HG03439 (cell line): Measurements from ENCODE around the gene UBE2D2.
"Not testable (repeated sequence)": the region's sequence is repeated elsewhere in the genome, so short reads cannot be mapped to it uniquely, and the experiment has no call there.

Experiments
- ATAC-seq: cut with Tn5 transposase; IDR thresholded peaks from one replicate; pipeline ENCODE4 v1.9.1; 2021; ENCODE audit warnings: mild to moderate bottlenecking, moderate library complexity; ENCODE audit not compliant: unreplicated experiment

The UBE2D2 gene

DNA sequence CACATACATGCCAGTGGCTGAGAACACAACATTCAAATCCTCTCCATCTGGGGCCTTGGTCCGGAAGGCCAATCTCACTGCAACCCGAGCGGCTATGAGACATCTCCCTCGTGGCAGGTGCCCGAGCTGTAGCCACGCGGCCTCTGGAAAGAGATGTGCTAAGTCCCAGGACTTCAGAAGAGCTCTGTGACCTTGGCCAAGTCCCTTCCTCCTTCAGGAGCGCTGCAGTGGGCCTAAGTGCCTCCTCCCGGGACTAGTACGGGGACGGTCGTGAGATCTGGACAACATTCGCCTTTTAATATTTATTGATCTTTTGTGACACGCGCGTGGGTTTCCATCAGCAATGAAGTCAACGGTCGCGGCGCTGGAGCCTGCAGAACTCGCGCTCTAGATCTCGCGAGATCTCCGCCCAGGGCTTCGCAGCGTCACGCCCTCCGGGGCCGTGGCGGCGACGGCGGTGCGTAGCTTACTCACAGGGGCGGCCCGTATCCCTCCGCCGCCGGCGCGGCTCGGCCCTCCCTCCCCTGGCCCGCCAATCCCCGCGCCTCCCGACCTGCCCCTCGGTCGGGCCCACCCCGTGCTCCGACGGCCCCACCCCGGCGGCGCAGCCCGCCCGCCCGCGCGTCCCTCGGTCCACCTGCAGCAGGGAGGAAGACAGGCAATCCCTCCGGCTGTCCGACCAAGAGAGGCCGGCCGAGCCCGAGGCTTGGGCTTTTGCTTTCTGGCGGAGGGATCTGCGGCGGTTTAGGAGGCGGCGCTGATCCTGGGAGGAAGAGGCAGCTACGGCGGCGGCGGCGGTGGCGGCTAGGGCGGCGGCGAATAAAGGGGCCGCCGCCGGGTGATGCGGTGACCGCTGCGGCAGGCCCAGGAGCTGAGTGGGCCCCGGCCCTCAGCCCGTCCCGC, at the start of gene UBE2D2:
UBE2D2 (plus strand) TSS at position 588 of the 903 bp plus-strand sequence. CDS start 453 bp downstream, outside the sequence.
- peak; percentile 75 for ATAC-seq

DNA sequence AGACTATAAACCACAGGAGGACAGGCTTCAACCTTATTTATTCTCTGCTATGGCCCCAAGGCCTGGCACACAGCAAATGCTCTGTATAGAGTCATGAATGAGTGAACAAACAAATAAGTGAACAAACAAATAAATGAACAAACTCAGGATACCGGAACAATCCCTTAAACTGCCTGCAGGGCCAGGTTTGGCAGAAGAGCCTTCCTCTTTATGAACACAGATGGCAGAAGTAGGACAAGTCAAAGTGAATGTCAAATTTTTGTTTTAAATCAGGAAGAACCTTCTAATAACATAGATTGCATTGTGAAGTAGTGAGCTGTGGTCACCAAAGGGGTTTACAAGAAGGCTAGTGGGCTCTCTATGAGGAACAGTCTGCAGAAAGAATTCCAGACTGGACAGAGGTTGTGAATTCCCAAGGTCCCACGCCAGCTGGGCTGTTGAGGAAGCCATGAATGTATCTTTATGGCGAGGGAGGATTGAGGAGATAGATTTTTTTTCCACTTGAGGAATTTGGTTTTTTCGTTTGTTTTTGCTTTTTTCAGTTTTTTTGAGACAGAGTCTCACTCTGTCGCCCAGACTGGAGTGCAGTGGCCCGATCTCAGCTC, 48.3 kb upstream of the UBE2D2 start:
- no peak for ATAC-seq

DNA sequence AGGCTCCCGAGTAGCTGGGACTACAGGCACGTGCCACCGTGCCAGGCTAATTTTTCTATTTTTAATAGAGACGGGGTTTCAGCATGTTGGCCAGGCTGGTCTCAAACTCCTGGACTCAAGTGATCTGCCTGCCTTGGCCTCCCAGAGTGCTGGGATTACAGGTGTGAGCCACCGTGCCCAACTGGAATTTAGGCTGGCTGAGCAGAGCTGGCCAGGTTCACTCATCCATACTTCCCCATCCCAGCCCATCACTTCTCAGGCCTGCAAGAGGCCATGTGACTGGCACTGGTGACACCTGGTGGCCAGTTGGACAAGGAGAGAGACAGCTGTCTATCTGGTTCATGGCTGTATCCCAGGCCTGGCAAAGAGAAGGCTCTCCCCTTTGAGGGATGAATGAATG, 47.7 kb upstream of the UBE2D2 start:
- not testable (repeated sequence) for ATAC-seq

DNA sequence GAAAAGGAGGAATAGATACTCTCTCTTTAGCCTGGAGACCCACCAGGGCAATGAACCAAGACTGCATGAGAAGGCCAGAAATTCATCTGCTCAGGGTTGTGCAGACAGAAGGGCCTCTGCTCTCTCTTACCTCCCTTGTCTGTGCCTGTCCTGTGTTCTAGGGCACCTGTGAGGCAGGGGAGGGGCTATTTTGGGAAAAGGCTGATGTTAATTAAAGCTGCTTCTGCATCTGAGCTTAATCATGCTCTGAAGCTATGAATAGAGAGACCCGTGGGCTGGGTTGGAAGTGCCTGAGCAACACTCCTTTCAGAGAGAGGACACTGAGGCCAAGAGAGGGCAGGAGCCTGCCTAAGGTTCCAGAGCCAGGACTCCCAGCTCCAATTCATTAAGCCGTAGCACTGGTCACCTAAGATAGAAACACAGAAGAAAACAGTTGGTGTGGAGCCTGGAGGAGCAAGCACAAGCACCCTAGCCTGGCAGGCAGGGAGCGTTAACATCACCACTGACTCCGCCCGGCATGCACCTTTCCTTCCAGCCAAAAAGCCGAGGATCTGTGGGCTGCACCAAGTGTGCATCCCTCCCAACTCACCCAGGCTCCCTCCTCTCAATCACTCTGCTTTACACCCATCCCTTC, 47.2 kb upstream of the UBE2D2 start:
- ATAC-seq = no peak

DNA sequence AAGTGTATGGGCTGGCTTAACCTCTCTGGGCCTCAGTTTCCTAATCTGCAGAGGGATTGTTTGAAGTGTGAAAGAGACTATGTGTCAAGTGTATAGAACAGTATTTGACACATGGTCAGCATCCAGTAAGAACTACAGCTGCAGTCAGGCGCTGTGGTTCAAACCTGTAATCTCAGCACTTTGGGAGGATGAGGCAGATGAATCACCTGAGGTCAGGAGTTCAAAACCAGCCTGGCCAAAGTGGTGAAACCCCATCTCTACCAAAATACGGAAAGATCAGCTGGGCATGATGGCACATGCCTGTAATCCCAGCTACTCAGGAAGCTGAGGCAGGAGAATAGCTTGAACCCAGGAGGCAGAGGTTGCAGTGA, 46.7 kb upstream of the UBE2D2 start:
- no peak for ATAC-seq

DNA sequence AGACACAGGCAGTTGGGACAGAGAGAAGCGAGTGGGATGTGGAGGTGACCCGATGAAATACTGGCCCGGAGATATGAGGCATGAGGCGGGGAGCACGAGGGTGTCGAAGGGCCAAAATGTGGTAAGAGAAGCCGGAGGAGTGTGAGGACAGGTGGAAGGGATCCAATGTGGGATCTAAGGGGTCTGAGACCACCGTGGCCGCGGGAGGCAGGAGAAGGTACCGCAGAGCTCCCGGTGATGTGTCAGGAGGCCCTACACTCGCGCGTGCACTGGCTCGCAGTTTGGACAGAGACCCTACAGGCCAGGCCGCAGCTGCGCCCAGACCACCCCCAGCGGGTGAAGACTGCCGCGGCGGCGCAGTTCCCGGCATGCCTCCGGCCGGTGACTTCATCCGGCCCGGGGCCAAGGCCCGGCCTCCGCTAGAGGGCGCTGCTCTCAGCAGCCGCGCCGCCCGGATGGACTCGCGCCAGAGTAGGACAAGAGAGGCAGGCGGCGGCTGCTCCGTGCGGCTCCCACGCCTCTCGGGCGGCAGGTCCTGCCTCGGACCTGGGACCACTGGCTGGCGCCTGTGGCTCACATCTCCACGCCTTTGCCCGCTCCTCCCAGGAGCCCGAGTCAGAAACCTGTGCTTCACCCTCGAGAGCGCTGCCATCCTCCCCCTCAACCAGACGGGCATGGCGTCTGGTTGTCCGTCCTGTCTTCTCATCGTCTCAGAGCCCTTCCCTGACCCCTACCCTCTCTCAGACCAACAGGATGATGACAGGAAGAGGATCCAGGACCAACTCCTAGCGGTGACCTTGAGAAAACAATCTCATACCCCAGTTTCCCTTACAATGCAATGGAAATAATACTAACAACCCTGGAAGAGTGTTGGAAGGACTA, 43.2 kb upstream of the UBE2D2 start:
- peak; percentile 93 for ATAC-seq

DNA sequence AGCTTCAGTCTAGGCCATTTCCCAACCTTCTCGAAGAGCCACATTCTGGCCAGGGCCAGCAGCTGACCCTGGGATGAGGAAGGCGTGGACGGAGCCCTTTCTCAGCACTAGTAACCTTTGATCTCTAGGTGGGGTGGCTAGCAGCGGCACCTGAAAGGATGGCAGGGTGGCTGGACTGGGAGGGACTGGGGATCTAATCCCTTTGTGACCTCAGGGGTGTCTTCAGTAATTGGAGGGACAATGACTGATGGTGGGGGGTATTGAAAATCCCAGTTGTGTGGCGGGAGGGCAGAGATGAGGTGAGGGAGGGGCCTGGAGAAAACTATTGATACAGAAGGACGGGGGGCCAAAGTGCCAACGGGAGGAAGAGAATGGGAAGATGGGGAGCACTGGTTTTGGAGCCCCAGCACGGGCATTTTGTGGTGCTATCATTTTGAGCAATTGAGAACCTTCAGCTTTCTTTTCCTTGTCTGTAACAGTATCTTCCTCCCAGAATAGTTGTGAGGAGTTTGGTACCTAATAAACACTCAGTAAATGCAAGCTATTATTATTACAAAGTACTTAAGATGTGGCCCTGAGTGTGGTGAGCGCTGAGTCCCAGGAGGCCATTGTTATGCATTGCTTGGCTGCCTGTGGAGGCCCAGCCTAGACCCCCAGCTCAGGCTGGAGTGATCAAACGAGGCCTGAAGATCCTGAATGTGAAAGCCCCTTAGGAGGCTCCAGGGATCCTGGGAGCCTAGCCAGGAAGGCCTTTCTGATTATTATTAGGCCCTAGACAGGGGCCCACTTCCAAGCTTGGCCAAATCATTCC, 37.3 kb upstream of the UBE2D2 start:
- ATAC-seq = no peak

DNA sequence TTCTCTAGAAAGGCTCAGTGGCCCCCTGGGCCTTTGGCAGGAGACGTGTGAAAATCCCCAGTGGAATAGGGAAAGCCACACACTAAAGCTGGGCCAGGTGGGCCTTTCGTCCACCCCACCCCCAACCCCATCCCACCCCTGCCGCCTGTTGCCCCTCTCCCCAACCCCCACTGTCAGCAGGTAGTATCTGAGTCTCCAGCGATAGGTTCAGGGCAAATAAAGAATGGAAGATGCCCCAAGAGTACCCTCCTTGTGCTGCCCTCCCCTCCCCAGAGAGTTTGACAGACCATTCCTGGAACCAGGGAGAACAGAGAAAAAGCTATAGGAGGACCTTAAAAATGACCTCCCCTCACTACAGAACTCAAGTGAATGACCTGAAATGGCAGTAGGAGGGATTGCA, 36.7 kb upstream of the UBE2D2 start:
- no peak for ATAC-seq

DNA sequence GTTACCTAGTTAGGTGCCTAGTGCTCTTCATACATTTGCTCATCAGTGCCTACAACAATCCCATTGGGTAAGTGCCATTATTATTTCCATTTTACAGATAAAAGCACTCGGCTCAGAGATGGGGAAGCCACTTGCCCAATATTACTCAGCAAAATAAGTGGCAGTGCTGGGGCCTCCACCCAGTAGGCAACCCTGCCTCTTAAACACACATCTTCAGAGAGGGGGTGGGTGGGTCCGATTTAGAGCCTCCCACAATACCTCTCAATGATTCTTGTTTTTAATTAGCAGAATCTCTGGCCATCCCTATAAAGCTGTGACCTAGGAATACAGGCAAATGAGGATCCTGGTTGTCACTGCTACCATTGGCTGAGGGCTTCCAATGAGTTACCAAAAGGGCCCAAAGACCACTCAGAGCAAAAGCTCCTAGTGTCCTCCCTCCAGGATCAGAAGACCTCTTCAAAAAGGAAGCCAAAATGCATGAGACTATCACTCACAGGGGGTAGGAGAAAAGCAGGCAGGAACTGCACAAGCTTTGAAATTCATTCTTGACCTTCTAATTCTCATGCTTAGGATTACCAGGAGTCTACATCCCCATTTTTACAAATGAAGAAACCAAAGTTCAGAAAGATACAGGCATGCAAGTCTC, 36.1 kb upstream of the UBE2D2 start:
- ATAC-seq = no peak

DNA sequence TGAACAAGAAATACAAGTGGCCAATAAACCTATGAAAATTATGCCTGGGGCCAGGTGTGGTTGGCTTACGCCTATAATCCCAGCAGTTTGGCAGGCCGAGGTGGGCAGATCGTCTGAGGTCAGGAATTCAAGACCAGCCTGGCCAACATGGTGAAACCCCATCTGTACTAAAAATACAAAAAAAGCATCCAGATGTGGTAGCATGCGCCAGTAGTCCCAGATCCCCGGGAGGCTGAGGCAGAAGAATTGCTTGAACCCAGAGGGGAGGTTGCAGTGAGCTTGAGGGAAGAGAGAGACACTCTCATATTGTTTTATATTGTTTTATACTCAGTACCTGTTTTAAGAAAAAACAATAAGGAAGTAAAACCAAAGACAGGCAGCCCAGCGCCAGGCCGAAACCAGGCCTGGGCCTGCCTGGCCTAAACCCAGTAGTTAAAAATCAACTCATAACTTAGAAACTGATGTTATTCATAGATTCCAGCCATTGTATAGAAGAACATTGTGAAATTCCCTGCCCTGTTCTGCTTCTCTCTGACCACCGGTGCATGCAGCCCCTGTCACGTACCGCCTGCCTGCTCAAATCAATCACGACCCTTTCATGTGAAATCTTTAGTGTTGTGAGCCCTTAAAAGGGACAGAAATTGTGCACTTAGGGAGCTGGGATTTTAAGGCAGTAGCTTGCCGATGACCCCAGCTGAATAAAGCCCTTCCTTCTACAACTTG, 35.4 kb upstream of the UBE2D2 start:
- ATAC-seq = not testable (repeated sequence)

DNA sequence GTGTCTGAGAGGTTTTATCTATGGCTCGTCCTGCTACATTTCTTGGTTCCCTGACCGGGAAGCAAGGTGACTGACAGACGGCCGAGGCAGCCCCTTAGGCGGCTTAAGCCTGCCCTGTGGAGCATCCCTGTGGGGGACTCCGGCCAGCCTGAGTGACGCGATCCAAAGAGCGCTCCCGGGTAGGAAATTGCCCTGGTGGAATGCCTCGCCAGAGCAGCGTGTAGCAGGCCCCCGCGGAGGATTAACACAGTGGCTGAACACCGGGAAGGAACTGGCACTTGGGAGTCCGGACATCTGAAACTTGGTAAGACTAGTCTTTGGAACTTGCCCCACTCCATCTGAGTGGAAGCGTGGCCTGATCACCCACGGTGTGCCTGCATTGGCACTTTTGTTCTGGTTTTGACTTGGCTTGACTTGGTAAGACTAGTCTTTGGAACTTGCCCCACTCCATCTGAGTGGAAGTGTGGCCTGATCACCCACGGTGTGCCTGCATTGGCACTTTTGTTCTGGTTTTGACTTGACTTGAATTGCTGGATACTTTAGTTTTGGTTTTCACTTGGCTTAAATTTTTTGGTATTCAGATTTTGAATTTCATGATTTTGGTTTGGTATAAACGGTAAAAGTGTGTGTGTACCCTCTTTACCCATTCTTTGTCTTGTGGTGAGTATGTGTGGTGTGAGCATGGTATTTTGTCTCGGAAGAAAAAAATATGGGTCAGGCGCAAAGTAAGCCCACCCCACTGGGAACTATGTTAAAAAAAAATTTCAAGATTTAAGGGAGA, 34.6 kb upstream of the UBE2D2 start:
- ATAC-seq = not testable (repeated sequence)

DNA sequence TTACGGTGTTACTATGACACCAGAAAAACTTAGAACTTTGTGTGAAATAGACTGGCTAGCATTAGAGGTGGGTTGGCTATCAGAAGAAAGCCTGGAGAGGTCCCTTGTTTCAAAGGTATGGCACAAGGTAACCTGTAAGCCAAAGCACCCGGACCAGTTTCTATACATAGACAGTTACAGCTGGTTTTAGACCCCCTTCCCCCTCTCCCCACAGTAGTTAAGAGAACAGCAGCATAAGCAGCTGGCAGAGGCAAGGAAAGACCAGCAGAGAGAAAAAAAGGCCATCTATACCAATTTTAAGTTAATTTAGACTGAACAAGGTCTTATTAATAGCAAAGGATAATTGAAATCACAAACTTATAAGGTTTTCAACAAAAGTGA, 34.1 kb upstream of the UBE2D2 start:
- not testable (repeated sequence) for ATAC-seq

DNA sequence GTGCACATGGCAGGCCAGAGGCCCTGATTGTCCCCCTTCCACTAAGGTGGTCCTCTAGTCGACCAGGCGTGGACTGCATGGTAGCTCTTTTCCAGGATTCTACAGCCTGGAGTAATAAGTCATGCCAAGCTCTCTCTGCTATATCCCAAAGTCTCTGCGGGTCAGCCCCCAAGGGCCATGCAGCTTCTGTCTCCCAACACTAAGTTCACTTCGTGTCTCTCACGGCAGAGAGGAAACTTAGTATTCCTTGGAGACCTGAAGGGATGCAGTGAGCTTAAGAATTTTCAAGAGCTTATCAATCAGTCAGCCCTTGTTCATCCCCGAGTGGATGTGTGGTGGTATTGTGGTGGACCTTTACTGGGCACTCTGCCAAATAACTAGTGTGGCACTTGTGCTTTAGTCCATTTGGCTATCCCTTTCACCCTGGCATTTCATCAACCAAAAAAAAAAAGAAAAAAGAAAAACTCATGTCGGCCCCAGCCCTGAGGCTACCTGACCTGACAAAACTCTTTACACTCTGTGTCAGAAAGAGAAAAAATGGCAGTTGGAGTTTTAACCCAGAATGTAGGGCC, 33.2 kb upstream of the UBE2D2 start:
- not testable (repeated sequence) for ATAC-seq

DNA sequence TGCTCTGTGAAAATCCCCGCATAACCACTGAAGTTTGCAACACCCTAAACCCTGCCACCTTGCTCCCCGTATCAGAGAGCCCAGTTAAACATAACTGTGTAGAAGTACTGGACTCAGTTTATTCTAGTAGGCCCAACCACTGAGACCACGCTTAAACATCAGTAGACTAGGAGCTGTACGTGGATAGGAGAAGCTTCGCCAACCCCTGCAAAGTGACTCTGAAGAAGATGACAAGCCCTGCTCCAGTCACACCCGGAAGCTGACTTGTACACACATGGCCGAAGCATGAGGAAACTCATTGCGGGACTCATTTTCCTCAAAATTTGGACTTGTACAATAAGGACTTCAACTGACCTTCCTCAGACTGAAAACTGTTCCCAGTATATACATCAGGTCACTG, 32.4 kb upstream of the UBE2D2 start:
- ATAC-seq = not testable (repeated sequence)

DNA sequence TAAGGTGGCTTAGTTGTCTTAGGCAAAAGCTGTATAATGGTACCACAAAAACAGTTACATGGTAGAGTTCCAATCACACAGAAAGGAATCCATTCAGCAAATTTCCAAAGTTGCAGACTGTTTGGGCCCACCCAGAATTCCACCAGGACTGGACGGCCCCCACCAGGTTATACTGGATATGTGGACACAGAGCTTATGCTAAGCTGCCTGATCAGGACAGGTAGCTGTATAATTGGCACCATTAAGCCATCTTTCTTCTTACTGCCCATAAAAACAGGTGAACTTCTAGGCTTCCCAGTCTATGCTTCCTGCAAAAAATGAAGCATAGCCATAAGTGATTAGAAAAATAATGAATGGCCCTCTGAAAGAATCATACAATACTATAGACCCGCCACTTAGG, 31.1 kb upstream of the UBE2D2 start:
- ATAC-seq = not testable (repeated sequence)

DNA sequence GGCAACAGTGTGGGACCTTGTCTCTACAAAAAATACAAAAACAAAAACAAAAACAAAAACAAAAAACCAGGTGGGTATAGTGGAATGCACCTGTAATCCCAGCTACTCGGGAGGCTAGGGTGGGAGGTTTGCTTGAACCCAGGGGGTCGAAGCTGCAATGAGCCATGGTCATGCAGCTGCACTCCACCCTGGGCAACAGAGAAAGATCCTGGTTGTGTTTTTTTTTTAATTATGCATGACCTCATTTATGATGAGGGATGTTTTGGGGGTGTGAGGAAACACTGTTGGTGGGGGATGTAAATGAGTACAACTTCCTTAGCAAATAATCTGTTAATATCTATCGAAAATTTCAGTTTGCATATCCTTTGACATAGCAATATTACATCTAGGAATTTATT, 29.4 kb upstream of the UBE2D2 start:
- ATAC-seq = no peak

DNA sequence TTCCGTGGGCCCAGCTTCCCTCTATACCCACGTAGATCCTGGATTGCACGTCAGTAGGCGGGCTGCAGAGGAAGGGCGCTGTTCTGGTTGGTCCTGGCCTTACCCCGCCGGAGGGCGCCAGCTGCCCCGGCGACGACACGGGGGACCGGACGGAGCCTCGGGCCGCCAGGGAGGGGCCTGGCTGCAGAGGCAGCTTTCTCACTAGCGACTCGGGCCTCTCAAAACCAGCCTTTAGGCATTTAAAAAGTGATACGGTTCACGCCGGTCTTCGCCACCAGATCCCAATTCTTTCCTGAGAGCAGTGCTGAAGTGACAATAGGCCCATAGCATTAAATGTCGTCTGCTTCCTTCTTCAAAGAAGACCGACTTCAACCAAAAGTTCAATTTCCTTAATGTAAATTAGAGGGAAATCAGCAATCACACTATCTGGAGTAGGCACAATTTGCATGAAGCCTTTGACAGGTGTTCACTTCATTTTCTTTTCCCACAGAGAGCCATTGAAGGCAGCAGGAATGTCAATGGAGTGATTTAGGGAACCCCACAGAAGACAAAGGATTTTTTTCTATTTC, 17.6 kb upstream of the UBE2D2 start:
- ATAC-seq = peak; percentile 76
